ENCODE data around the gene MCM9.

DNA sequence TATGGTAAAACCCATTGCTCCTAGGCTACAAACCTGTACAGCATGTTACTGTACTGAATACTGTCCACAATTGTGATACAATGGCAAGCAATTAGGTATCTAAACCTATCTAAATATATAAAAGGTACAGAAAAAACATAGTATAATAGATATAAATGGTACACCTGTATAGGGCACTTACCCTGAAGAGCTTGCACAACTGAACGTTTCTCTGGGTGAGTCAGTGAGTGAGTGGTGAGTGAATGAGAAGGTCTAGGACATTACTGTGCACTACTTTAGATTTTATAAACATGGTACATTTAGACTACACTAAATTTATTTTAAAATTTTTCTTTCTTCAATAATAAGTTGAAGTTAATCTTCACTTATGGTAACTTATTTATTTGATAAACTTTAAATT lies 163.7 kb downstream of the MCM9 start:
- TF ChIP-seq MAFK (IDR thresholded peaks at IDR 0.05; ENCODE audit: low read depth, low read length) (no peak), RFX5 (IDR thresholded peaks at IDR 0.05; ENCODE audit: low read depth, low read length) (no peak)

Data from IMR-90 (cell line).